K562 (cell line): ENCODE results near the gene LTO1. TPM values are rescaled to one million over a fixed set of nuclear protein-coding genes. Genes with fewer than 3 reads are reported as not detected.

ENCODE experiments used
- ATAC-seq: fragments of 200-7000 bp; cut with Tn5 transposase; 3 replicates; pipeline ENCODE4 v1.9.1; 2020; ENCODE audit warnings: moderate library complexity
- BruUV-seq: library from RNA; stranded (reverse); fragments of 400-500 nt; replicated peaks from 2 replicates; lab custom pipeline; 2021; lab: Mats Ljungman, UMichigan
- CTCF ChIA-PET: fragments of 300-600 bp; formaldehyde crosslinking; extraction: SDS; loops from one replicate; lab custom pipeline; 2021; ENCODE audit warnings: low intra/inter-chr PET ratio; lab: Yijun Ruan, JAX
- POLR2A ChIA-PET: fragments of 300-600, 350-650 bp; sonication (Branson Sonifier 250); formaldehyde crosslinking; extraction: SDS; loops from one replicate; lab custom pipeline; 2021; ENCODE audit warnings: antibody characterized with exemption, inconsistent platforms; lab: Yijun Ruan, JAX
- DNase-seq, 4 experiments: peaks; one replicate each; pipeline versions ENCODE4 v3.0.0 to v3.0.0-alpha.2; 2011 to 2018; ENCODE audit warnings: low spot score in 3 of 4, mixed read lengths in 3 of 4; ENCODE audit errors: extremely low read depth in 1 of 4
- FAIRE-seq: peaks from 2 replicates; lab custom pipeline; 2011; peaks lifted over from hg19 to GRCh38; lab: Jason Lieb, UNC
- H2AFZ ChIP-seq: 2 replicates; pipeline ENCODE4 v1.6.0; 2011; ENCODE audit warnings: low read depth, low read length, control low read depth, inconsistent platforms
- H3K27ac ChIP-seq: fragments of 200-600 bp; 3 replicates; pipeline ENCODE4 v1.8.0; 2011; ENCODE audit warnings: low read depth, mild to moderate bottlenecking, control low read depth, inconsistent platforms, low read length, moderate library complexity, mixed read lengths; ENCODE audit errors: extremely low read depth
- H3K27me3 ChIP-seq, 2 experiments: fragments of 300-600 bp in 1 of 2; 2 replicates in 1 of 2; 3 replicates in 1 of 2; pipeline versions ENCODE4 v1.6.0 to v1.8.0; 2011; ENCODE audit warnings: inconsistent platforms in 2 of 2, low read length in 2 of 2, mild to moderate bottlenecking in 1 of 2, mixed read lengths in 1 of 2, moderate library complexity in 1 of 2; ENCODE audit not compliant: control insufficient read depth in 2 of 2, insufficient read depth in 2 of 2
- H3K36me3 ChIP-seq: fragments of 300-600 bp; 3 replicates; pipeline ENCODE4 v1.8.0; 2011; ENCODE audit warnings: mild to moderate bottlenecking, low read length, inconsistent platforms; ENCODE audit not compliant: control insufficient read depth, insufficient read depth
- H3K4me1 ChIP-seq, 2 experiments: fragments of 200-600 bp in 1 of 2; replicated peaks in 1 of 2; 2 replicates in 1 of 2; 3 replicates in 1 of 2; pipeline versions ENCODE4 v1.5.1 to v1.8.0; 2011; ENCODE audit warnings: inconsistent platforms in 2 of 2, low read length in 2 of 2, mild to moderate bottlenecking in 1 of 2, mixed read lengths in 1 of 2, moderate library complexity in 1 of 2; ENCODE audit not compliant: control insufficient read depth in 2 of 2, insufficient read depth in 2 of 2
- H3K4me2 ChIP-seq: 2 replicates; pipeline ENCODE4 v1.6.1; 2011; ENCODE audit warnings: low read length, control low read depth, inconsistent platforms, mixed read lengths; ENCODE audit not compliant: insufficient read depth
- H3K4me3 ChIP-seq: fragments of 200-600 bp; sonication (generic), shearing (Covaris generic); 2 replicates; pipeline ENCODE4 v1.5.1; 2016; ENCODE audit warnings: control low read depth, inconsistent platforms
- H3K79me2 ChIP-seq: fragments of 200-600 bp; 3 replicates; pipeline ENCODE4 v1.8.0; 2011; ENCODE audit warnings: low read length, inconsistent platforms; ENCODE audit not compliant: control insufficient read depth, insufficient read depth
- H3K9ac ChIP-seq, 2 experiments: 2 replicates each; pipeline versions ENCODE4 v1.6.0 to v1.6.1; 2011; ENCODE audit warnings: low read depth in 2 of 2, low read length in 2 of 2, control low read depth in 1 of 2, inconsistent platforms in 1 of 2, mild to moderate bottlenecking in 1 of 2, mixed read lengths in 1 of 2; ENCODE audit not compliant: insufficient read depth in 1 of 2
- H3K9me1 ChIP-seq: one replicate; pipeline ENCODE4 v1.6.0; 2011; ENCODE audit warnings: inconsistent platforms, mild to moderate bottlenecking, low read length, moderate library complexity; ENCODE audit not compliant: control insufficient read depth, insufficient read depth
- H3K9me3 ChIP-seq: replicated peaks from 2 replicates; pipeline ENCODE4 v1.5.1; 2011; ENCODE audit warnings: low read depth, low read length, inconsistent platforms; ENCODE audit not compliant: control insufficient read depth, insufficient read depth
- H4K20me1 ChIP-seq: replicated peaks from 2 replicates; pipeline ENCODE4 v1.6.1; 2011; ENCODE audit warnings: low read length, inconsistent platforms, mixed read lengths; ENCODE audit not compliant: control insufficient read depth, insufficient read depth
- CREM ChIP-seq: IDR thresholded peaks from 2 replicates; pipeline ENCODE4 v1.6.1; 2014; ENCODE audit warnings: antibody characterized with exemption, low read depth
- CTCFL ChIP-seq: IDR thresholded peaks from 2 replicates; pipeline ENCODE4 v1.6.1; 2011; ENCODE audit warnings: borderline replicate concordance, low read depth, mild to moderate bottlenecking, moderate library complexity, low read length; ENCODE audit not compliant: insufficient read depth, poor library complexity, severe bottlenecking
- CXXC5 ChIP-seq: fragments of 250-450 bp; sonication (Bioruptor Pico); IDR thresholded peaks from 2 replicates; pipeline ENCODE4 v1.8.0; 2022; ENCODE audit warnings: inconsistent platforms, mild to moderate bottlenecking, moderate library complexity
- LCOR ChIP-seq: sonication (generic); formaldehyde crosslinking; IDR thresholded peaks from 2 replicates; pipeline ENCODE4 v1.8.0; 2022; ENCODE audit warnings: mild to moderate bottlenecking, missing genetic modification reagents
- MAFK ChIP-seq: IDR thresholded peaks from 2 replicates; pipeline ENCODE4 v1.6.1; 2011; ENCODE audit warnings: low read length, improper control_type of control experiment
- SMARCE1 ChIP-seq: fragments of 450-650 bp; IDR thresholded peaks from 2 replicates; pipeline ENCODE4 v1.7.1; 2016; ENCODE audit warnings: mild to moderate bottlenecking
- SRSF1 ChIP-seq: fragments of 200-400 bp; formaldehyde crosslinking; IDR thresholded peaks from 2 replicates; pipeline ENCODE4 v1.6.1; 2017; ENCODE audit warnings: mild to moderate bottlenecking, low read depth, low read length, moderate library complexity
- TAF1 ChIP-seq: IDR thresholded peaks from 2 replicates; pipeline ENCODE4 v1.6.1; 2011; ENCODE audit warnings: mild to moderate bottlenecking, low read length, moderate library complexity; ENCODE audit not compliant: insufficient read depth, control insufficient read depth, severe bottlenecking; ENCODE audit errors: extremely low read depth
- TEAD1 ChIP-seq, 2 experiments: fragments of 450-650 bp in 1 of 2; sonication (generic) in 1 of 2; formaldehyde crosslinking; IDR thresholded peaks; 2 replicates each; pipeline versions ENCODE4 v1.4.0 to v1.8.0; 2020 to 2022; ENCODE audit warnings: mild to moderate bottlenecking in 2 of 2, missing genetic modification reagents in 1 of 2
- USF1 ChIP-seq: sonication (generic); formaldehyde crosslinking; IDR thresholded peaks from 2 replicates; pipeline ENCODE4 v1.9.0; 2022; ENCODE audit warnings: mild to moderate bottlenecking, missing genetic modification reagents
- VEZF1 ChIP-seq: fragments of 200-800 bp; sonication (Bioruptor generic); IDR thresholded peaks from 2 replicates; pipeline ENCODE4 v1.6.1; 2017; ENCODE audit warnings: missing genetic modification characterization, missing compliant biosample characterization
- ZBTB7A ChIP-seq: IDR thresholded peaks from 2 replicates; pipeline ENCODE4 v1.6.1; 2011; ENCODE audit warnings: low read depth, mild to moderate bottlenecking, low read length, moderate library complexity, borderline replicate concordance; ENCODE audit not compliant: control insufficient read depth
- WGBS: fragments of 100-300 bp; shearing (Covaris generic); methylation state at CpG from one replicate; pipeline ENCODE4 v1.1.6; 2016; ENCODE audit warnings: low coverage, mixed read lengths; ENCODE audit not compliant: insufficient coverage; ENCODE audit errors: missing lambda C conversion rate; 5-methylcytosine and 5-hydroxymethylcytosine counted together
- in situ Hi-C: fragments of 300-500 bp; cut with MboI; formaldehyde crosslinking; loops from 4 replicates; pipeline ENCODE4 v1.15.0; 2018; ENCODE audit warnings: inconsistent platforms, mixed read lengths
- intact Hi-C: fragments of 100-400 bp; cut with micrococcal nuclease; formaldehyde crosslinking; loops from 2 replicates; pipeline ENCODE4 v1.14.2; 2022
- polyA plus RNA-seq, 8 experiments: library from polyadenylated mRNA; depleted of rRNA in 4 of 8; stranded (reverse) in 5 of 8; unstranded in 3 of 8; fragments of >200 nt; fragmentation: Nextera tagmentation in 2 of 8; fragmentation: Illumina TruSeq in 1 of 8; extraction: Ambion mirVana in 2 of 8; extraction: Trizol in 1 of 8; gene quantifications; 2 replicates each; pipeline versions ENCODE4 v1.2.1 to v1.2.3, GENCODE V29; 2011 to 2014; ENCODE audit warnings: inconsistent platforms in 1 of 8, missing spikeins in 1 of 8
- total RNA-seq, 7 experiments: library from RNA; depleted of rRNA in 6 of 7; stranded (reverse); fragments of >200 nt in 6 of 7; fragmentation: Illumina TruSeq in 2 of 7; extraction: Trizol in 2 of 7; gene quantifications; 2 replicates each; pipeline versions ENCODE4 v1.2.1 to v1.2.3, GENCODE V29; 2011 to 2021; ENCODE audit warnings: low replicate concordance in 1 of 7
- TF ChIP-seq, protein P1 (sequence below): sonication (generic); formaldehyde crosslinking; IDR thresholded peaks from 2 replicates; pipeline ENCODE4 v1.8.0; 2022; ENCODE audit warnings: missing genetic modification reagents, mild to moderate bottlenecking, moderate library complexity, borderline replicate concordance

The LTO1 gene
- total and polyA plus RNA-seq, 9 of the 15 experiments (the other 6 are each of a cell fraction or from before 2014, with no cell fraction given): 2.6 to 43.4 (median 19.1) TPM

DNA sequence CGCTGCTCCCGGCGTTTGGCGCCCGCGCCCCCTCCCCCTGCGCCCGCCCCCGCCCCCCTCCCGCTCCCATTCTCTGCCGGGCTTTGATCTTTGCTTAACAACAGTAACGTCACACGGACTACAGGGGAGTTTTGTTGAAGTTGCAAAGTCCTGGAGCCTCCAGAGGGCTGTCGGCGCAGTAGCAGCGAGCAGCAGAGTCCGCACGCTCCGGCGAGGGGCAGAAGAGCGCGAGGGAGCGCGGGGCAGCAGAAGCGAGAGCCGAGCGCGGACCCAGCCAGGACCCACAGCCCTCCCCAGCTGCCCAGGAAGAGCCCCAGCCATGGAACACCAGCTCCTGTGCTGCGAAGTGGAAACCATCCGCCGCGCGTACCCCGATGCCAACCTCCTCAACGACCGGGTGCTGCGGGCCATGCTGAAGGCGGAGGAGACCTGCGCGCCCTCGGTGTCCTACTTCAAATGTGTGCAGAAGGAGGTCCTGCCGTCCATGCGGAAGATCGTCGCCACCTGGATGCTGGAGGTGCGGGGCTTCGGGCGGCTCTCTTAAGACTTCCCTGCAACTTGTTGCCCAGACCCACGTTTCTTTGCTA is 34.1 kb downstream of the LTO1 start, which contains the start of gene CCND1:
TSS of gene CCND1 (plus strand) at position 162 of the 587 bp plus-strand sequence. CDS start at position 320, 158 bp downstream.
- peak within 1 kb of the TSS; percentile 78 for H3K4me2 ChIP-seq
- intact Hi-C loops (loop anchor here (5.0 to 10.0 kb wide), 4 partner anchors 199 to 1006 kb away; no protein-coding TSS in a partner anchor), in situ Hi-C loops (loop anchor here (5.0 kb wide), 3 partner anchors 194 to 534 kb away; partner anchors contain the start of gene MYEOV)
- 2% methylated on average over 27 of the region's 49 CpGs for WGBS
- peak within 1 kb of the TSS; percentile 63 to 87; a peak in 3 of 4 replicates for H3K9ac ChIP-seq
- peak within 1 kb of the TSS; percentile 54 for H3K4me3 ChIP-seq
- FAIRE-seq: peak; percentile 73
- ATAC-seq: peak; percentile 73
- peak within 1 kb of the TSS; percentile 66; the same call in 2 of the 3 replicates for H3K27ac ChIP-seq
- ChIA-PET POLR2A (interaction anchor here (0.6 kb wide), 1 partner anchor 1191 kb away, joined by 4 read pairs; no protein-coding TSS in a partner anchor), CTCF (no interaction called here)
- peak; percentile 48 to 76 (median 58) for DNase-seq
- no peaks in the 10 kb centered on the region for H3K36me3 ChIP-seq
- no peaks in the 10 kb centered on the region for H3K9me3 ChIP-seq
- peak within 1 kb of the TSS; percentile 72 for H2AFZ ChIP-seq
- H4K20me1 ChIP-seq: no peaks in the 10 kb centered on the region; the same call in none of the 2 replicates
- peaks cover 9 to 14% of the 10 kb centered on the region in 2 experiments for H3K27me3 ChIP-seq
- H3K9me1 ChIP-seq: peaks cover 3% of the 10 kb centered on the region
- peaks cover 8 to 71% of the 10 kb centered on the region in 2 experiments; a peak in 4 of 5 replicates for H3K4me1 ChIP-seq
- peaks cover 4% of the 10 kb centered on the region; the same call in 1 of the 3 replicates for H3K79me2 ChIP-seq
- BruUV-seq: TSS peak; percentile 88
- TF ChIP-seq VEZF1 (peak; percentile 93), CREM (peak; percentile 59), USF1 (CRISPR knock-in tag) (0 out of 2 replicates have a peak, but pooled peaks have one; percentile 22), TEAD1 (CRISPR knock-in tag; IDR thresholded peaks at IDR 0.05) (no peak; a peak in 1 of 4 replicates), SRSF1 (no peak), ZBTB7A (peak; percentile 64; the same call in 1 of the 2 replicates), TAF1 (peak; percentile 76), LCOR (0 out of 2 replicates have a peak, but pooled peaks have one; percentile 49), MAFK (no peak), CTCFL (peak; percentile 43), SMARCE1 (0 out of 2 replicates have a peak, but pooled peaks have one; percentile 23), CXXC5 (CRISPR knock-in tag) (0 out of 2 replicates have a peak, but pooled peaks have one; percentile 4)
- TF ChIP-seq, protein P1, sequence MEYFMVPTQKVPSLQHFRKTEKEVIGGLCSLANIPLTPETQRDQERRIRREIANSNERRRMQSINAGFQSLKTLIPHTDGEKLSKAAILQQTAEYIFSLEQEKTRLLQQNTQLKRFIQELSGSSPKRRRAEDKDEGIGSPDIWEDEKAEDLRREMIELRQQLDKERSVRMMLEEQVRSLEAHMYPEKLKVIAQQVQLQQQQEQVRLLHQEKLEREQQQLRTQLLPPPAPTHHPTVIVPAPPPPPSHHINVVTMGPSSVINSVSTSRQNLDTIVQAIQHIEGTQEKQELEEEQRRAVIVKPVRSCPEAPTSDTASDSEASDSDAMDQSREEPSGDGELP: peak; percentile 60; the same call in 1 of the 2 replicates
